Activated effector memory CD4-positive, alpha-beta T cell treated with Interleukin-2 at 50 U/mL for 16 hours (primary cell): ENCODE measurements around the gene NBPF3.

Source experiments
- DNase-seq: peaks from one replicate; pipeline ENCODE4 v3.0.0-alpha.2; 2020

Gene NBPF3

DNA sequence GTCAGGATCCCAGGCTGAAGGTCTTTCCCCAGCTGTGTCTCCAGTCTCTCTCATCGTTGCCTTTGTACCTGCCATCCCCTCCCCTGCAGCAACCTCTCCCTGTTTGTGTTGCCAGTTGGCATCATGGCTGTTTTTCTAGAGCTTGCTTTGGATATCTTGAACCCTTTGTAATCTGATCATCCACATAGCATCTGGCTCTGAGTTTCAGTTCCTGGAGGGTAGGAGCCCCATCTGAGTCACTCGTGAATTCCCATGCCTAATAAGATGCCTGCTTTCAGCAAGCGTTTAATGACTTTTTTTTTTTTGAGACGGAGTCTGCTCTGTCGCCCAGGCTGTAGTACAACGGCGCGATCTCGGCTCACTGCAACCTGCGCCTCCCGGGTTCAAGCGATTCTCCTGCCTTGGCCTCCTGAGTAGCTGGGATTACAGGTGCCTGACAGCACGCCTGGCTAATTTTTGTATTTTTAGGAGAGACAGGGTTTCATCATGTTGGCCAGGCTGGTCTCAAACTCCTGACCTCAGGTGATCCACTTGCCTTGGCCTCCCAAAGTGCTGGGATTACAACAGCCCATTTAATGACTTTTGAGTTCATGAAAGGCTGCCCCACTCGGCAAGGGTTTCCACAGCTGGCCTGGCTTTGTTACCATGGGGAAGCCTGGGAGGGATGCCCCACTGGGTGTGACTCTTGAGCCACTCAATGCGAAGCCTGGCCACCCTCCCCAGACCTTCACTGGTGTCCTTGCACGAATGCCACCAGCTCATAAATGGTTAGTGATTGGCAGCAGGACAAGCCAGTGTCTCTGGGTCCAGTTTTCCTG is 81.2 kb downstream of the NBPF3 start:
- no peak for DNase-seq

DNA sequence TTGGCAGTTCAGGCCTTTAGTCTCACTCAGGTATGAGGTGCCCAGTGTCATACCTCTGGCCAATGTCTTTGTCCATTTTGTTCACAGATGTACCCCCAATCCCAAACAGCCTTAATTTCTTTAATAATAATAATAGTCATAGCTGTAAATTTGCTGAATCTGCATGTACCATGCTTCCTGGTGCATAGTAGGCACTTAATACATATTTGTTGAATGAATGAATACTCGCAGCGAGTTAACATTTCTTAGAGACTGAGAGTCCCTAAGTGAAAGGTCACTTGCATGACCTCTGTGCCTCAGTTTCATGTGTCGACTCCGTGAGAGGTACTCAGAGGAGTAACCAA is 81.8 kb downstream of the NBPF3 start:
- no peak for DNase-seq

DNA sequence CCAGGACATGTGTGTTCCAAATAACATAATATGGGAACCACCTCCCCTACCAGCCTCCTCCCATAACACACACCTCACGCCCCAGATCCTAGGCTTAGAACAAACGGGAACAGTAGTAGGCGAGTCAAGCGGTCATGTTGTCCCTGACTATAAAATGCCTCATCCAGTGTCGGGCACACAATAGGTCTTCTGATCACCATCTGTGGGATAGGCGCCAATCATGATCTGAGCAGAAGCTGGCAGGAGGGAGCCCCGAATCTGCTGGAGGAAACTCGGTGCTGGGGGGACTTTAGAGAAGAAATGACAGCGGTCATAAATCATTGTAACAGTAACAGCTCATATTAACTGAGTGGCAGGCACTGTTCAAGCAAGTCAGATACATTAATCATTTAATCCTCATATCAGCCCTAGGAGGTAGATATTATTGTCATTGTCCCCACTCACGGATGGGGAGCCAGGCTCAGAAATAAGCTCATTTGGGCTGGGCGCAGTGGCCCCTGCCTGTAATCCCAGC is 82.6 kb downstream of the NBPF3 start:
- DNase-seq: no peak

- DNase-seq: no peak
These were observed 83.4 kb downstream of the NBPF3 start for GRCh38 chr1:21523297-21523813.

DNA sequence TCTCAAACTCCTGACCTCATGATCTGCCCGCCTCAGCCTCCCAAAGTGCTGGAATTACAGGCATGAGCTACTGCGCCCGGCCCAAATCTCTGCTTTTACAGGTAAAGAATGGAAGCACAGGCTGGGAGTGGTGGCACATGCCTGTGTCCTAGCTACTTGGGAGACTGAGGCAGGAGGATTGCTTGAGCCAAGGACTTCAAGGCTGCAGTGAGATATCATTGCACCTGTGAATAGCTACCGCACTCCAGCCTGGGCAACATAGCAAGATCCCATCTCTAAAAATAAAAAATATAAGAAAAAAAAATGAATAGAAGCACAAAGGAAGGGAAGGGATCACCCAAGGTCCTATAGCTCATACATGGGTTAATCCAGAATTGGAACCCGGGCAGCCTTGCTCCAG is 84.3 kb downstream of the NBPF3 start:
- DNase-seq: no peak

DNA sequence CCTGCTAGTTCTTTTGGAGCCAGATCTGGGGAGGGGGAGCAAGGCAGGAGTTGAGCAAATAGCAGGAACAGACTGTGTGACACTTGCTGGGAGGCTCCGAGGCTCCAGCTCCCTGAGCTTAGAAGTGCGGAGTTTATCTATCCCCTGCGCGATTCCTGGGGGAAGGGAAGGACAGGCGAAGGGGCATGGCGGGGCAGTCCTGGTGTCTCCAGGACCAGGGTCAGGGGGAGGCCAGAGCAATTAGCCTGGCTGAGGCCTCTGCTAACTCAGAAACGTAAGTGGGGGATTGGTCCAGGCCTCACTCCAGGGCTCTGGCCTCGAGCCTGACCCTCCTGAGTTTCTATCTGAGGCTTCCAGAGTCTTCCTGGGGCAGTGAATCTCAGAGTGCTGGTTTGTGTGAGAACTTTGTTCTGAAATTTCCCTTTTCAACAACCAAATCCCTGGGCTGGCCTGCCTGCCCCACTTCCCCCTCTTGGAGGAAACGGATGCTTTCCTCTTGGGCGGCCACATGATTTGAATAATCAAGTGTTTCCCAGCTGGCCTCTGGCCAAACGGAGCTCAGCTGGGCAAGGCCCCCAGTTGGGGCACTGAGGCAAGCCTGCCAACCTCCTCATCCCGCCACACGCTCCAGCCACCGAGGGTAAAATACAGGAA is 84.9 kb downstream of the NBPF3 start:
- no peak for DNase-seq

- no peak for DNase-seq
These were observed 85.4 kb downstream of the NBPF3 start for GRCh38 chr1:21525340-21525717.

GRCh38 chr1:21526441-21526840 is 86.5 kb downstream of the NBPF3 start:
- no peak for DNase-seq

DNA sequence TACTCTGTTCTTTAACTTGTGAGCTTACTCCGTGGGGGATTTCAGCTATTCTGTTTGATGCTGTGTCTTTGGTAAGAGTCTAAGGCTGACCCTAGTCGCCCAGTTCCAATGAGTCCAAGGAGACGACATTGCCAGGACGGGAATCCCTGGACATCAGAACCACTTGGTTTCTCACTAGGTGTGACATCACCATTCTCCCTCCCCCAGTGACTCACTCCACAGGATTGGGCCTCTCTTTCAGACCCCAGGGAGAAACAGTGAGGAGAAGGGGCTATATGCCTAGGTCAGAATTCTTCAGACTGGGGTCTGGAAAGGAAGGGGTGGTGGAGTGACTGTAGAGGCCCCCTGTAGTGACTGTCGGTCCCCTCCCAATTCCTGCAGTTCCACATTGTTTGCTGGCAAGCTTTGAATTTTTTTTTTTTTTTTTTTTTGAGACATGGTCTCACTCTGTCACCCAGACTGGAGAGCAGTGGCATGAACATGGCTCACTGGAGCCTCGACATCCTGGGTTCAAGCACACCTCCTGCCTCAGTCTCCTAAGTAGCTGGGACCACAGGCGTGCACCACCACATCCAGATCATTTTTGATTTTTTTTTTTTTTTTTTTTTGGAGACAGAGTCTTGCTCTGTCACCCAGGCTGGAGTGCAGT is 90.6 kb downstream of the NBPF3 start:
- DNase-seq: no peak

- no peak for DNase-seq
These were observed 91.3 kb downstream of the NBPF3 start for GRCh38 chr1:21531241-21531640.

DNA sequence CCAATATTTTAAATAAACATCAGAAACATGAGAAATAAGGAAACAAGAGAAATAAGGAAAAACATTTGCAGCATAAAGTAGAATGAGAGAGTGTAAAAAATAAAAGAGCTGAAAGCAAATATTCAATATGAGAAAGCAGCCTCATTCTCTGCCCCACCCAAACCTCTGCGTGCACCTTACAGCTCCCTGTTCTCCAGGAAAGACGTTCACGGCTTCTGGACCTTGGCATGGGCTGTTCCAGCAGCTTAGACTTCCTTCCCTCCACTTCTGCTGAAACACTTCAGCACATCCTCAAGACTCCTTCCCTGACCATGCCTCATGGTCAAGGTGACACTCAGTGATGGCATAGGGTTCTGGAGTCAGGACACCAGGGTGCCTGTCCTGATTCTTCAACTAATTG is 92.6 kb downstream of the NBPF3 start:
- no peak for DNase-seq

DNA sequence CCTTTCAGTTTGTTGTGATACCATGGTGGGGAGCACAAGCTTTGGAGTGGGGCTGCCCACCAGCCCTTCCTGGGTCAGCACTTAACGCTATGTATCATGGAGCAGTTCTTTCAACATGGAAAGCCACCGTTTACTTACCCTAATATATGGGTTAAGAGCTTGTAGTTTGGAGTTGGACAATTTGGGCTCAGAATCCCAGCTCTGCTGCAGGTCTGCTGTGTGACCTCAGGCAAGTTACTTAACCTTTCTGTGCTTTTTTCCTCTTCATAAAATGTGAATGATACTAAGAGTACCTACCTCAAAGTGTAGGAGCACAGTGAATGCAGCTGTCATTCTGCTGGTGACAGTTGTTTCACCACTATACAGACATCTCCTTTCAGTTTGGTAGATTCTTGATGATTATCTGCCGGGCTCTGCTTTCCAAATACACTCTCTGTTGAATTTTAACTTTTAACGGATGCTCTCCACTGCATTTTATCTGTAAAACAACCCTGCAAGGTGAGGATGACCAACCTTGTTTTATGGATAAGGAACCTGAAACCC is 93.1 kb downstream of the NBPF3 start:
- no peak for DNase-seq

DNA sequence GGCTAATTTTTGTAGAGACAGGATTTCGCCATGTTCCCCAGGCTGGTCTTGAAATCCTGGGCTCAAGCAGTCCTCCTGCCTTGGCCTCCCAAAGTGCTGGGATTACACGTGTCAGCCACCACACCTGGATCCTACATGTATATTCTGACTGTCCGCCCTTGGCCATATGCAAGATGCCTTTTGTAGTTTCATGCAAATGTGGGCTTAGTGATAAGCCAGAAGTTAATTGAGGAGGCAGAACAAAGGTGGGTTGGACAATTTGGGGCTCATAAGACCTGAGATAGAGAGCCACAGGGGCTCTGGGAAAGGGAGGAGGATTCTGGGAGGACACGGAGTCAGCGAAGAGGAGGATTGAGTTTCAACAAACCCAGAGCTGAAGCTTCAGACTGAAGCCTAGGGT is 94.2 kb downstream of the NBPF3 start:
- no peak for DNase-seq
